NK-92 treated with Interleukin-12 subunit alpha and Interleukin-12 subunit beta, amount 100 ng/mL, for 24 hours (cell line): ENCODE data around the gene MAPK11.

ENCODE experiments used
- DNase-seq: peaks from one replicate; lab custom pipeline; 2025; lab: John Stamatoyannopoulos, UW

MAPK11 gene

DNA sequence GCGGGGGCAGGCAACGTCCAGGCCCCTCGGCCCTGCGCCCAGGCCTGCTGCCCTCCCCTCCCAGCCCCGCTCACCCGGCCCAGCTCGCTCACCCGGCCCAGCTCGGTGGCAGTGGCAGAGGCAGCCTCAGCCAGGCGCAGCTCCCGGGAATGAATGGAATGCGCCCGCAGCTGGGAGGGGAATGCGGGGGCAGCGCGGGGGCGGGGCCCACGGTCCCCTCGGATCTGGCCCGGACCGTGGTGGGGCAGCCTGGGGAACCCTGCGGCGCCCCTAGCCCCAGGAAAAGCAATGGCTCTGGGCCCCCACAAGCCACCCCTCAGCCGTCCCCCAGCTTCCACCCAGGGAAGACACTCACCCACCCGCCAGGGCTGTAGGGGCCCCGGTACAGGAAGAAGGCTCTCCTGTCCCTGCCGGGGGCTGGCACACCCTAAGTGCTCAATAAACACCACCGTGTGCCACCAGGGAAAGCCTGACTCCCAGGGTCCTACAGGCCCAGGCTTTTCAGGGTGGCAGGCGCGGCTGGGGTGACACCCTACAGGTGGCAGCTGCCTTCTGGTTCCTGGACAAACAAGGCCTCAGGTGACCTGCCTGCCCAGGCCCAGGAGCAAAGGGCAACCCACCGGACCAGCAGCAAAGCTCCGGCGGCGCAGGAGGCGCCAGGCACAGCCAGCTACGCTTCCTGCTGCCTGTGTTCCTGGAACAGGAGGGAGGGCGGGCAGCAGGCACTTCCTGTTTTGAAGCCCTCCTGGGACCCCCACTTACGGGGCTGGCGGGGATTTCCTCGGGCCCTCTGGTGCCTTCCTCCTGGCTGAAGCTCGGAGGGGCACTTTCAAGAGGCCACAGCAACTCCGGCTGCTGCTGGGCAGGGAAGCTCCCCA, 23.5 kb upstream of the MAPK11 start:
- DNase-seq = no peak

DNA sequence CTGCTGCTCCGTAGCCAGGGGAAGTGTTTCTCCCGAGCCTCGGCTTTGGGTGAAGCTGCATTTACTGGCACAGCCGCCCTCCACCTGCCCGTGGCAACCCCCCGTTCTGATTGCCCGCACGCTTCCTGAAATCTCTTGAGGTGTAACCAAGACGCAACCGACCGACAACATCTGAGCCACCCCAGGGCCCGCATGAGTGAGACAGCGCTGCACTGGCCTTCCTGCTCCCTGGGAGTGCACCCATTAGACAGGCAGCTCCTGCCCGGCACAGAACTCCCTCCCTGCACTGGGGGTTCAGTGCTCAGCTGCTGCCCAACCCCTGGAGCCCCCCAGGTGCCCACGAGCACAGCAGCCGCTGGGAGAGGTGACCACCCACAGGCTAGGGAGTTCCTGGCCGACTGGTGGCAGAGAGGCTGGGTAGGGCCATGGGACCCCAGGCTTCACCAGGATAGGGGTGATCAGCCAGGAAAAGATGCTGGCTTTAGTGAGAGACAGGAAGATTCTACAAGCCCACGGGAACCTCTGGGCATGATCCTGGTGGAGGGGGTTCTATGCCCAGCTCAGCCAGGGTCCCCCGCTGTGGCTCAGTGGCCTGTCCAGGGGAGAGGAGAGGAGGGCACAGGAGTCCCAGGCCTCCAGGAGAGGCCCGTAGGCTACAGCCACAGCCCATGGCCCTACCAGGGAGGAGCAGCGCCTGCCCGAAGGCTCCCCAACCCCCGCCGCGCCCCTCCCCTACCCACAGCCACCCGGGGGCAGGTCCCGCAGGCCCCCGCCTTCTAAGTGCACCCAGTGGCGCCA, 22.7 kb upstream of the MAPK11 start:
- no peak for DNase-seq

DNA sequence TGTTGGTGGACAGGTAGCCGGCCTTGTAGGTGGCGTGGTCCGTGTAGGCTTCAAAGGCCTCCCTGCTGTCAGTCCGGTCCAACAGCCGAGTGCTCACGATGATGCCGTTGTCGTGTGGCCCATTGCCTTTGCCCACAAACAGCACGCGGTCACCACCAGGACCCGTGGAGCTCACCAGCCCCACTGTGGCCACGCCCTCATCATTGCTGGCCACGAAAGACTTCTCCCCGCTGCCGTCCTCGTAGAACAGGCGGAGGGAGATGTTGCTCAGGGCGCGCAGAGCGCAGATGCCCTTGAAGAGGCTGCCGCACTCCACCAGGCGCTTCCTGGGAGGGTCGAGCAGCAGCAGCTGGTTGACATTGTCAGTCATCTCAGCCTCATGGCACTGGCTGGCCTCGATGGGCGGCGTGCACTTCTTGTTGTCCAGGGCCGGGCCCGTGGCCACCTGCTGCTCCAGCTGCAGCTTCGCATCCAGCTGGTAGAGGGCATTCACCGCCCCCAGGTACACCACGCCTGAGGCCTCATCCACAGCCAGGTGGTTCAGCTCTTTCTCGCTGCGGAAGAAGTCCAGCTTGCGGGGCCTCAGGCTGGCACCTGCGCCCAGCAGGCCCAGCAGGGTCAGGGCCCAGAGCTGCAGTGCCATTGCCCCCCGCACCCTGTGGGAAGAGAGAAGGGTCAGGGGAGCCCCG, 19.9 kb upstream of the MAPK11 start:
- DNase-seq = no peak

DNA sequence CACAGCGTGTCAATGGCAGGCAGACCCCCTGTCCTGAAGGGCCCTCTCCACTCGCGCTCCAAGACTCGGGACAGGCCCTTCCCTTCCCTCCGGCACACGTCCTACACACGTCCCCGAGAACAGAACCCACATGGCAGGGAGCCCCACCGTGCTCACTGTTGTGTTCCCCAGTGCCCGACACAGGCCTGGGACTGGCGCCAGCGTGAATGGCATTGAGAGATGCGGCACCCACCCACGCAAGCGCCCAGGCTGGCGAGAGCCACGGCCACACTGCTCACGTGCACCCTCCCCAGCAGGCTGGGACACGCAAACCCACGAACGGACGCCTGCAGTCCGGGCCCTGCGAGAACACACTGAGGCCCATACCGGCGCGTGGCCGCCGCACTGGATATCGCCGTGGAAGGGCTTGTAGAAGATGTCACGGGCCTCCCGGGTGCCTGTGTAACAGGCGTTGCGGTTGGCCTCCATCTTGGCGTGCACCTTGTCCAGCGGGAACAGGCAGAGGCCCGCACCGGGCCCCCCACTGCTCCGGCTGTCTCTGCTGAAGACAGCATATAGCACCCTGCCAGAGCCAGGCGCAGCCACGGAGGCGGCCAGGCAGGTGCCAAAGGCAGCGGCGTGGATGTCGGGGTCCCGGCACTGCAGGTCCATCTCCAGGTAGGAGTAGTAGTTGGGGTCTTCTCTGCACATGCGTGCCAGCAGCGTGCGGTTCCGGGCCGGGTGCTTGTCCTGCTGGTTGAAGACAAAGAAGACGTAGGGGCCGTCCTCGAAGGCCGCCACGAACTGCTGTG, 19.2 kb upstream of the MAPK11 start:
- no peak for DNase-seq

DNA sequence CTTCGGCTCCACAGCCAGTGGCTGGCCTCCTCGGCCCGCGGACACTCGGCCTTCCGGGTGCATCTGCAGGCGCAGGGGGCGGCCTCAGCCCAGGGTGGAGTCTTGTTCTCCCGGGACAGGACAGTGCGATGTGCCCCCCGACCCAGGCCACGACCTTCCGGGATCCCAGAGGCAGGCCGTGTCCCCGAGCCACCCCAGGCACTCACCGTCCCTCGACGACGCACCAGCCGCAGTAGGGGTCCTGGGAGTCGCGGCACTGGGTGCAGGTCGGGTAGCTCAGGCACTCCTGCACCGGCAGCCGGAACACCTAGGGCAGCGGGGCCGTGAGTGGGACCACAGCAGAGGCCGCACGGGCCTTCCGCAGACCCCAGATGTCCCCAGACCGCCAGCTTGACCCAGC, 17.6 kb upstream of the MAPK11 start:
- DNase-seq = no peak

DNA sequence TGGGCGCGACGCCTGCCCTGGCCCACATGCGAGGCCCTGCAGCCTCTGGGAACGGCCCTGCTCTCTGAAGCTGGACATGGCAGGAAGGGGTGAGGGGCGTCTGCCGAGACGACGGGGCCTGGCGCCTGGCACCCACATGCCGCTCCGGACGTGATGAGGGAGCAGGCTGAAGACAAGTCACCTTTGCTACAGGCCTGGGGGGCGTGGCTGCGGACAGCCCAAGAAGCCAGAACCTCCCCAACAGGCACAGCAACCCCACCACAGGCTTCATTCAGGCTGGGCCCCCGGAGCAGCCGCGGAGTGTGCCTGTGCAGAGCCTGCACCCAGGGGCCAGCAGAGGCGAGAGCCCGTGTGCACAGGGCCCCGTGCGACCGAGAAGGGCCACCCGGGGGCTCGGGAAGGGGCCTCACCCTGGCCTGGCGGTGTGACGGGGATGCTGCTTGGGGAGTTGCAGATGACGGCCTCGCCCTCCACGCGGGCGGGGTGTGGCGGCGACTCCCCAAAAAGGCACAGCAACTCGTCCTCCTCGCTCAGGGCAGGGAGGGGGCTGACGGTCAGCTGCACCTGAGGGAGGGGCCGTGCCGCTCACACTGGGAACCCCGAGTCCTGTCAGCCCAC, 16.6 kb upstream of the MAPK11 start:
- no peak for DNase-seq

DNA sequence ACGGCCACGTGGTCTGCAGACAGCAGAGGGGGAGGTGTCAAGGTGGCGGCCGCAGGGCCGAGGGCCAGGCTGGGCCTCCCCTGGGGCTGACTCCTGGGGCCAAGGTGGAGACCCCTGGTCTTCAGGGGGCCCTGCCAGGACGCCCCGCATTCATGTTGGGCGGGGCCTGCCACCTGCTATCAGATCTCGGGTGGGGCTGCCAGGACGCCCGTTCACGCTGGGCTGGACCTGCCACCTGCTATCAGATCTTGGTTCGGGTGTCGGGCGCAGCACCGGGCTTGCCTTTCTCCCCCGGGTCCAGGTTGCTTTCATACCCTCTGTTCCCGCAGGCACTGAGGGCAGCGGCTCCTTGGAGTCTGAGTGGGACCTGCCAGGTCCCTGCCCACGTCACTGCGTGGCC, 16.1 kb upstream of the MAPK11 start:
- no peak for DNase-seq

DNA sequence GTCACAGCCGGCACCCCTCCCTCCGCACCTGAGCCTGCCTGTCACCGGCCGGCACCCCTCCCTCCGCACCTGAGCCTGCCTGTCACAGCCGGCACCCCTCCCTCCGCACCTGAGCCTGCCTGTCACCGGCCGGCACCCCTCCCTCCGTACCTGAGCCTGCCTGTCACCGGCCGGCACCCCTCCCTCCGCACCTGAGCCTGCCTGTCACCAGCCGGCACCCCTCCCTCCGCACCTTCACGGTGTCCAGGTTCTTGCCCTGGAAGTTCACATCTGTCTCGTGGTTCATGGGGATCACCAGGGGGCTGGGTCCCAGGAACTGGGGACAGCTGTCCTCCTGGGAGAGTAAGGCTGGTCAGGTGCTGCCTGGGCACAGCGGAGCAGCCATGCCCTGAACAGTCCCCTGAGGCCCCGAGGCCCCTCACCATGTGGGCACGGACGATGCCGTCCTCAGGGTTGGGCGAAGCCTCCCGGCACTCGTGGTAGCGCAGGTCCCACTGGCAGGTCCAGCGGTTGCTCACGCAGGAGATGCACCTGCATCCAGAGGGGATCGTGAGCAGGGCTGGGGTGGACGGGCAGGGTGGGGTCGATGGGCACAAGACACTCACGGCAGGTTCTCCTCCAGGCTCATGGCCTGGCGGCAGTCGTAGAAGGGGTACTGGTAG, 15.5 kb upstream of the MAPK11 start:
- DNase-seq = no peak

DNA sequence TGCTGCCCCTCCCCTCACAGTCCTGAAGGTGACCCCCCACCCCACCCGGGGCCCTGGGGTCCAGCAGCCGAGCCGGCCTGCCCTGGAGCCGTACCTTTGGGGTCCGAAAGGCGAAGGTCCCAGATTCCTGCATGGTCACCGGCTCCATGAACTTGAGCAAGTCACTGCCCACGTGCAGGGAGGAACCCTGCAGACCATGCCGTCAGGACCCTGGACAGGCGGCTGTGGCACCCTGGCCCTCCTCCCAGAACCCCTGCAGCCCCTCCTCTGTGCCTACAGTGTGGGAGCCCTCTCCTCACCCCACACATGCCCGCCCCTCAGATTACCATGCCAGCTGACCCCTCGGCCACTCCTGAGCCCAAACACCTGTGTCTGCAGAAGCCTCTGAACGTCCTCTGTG, 14.3 kb upstream of the MAPK11 start:
- no peak for DNase-seq

DNA sequence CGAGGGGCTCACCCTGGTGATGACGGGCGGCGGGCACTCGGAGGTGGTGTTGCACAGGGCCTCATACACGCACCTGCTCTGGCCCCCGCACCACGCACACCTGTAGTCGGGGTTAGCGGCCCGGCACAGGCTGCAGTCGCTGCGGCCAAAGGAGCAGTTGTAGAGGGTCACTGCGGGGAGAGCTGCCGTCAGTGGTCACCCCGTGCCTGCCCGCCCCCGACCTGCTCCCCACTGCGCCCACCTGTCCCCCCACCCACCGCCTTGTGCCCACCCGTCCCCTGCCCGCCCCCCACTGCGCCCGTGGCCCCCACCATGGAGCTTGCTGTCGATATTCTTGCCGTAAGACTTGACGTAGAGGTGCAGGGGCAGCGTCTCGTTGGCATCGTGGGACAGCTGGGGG, 13.6 kb upstream of the MAPK11 start:
- no peak for DNase-seq

DNA sequence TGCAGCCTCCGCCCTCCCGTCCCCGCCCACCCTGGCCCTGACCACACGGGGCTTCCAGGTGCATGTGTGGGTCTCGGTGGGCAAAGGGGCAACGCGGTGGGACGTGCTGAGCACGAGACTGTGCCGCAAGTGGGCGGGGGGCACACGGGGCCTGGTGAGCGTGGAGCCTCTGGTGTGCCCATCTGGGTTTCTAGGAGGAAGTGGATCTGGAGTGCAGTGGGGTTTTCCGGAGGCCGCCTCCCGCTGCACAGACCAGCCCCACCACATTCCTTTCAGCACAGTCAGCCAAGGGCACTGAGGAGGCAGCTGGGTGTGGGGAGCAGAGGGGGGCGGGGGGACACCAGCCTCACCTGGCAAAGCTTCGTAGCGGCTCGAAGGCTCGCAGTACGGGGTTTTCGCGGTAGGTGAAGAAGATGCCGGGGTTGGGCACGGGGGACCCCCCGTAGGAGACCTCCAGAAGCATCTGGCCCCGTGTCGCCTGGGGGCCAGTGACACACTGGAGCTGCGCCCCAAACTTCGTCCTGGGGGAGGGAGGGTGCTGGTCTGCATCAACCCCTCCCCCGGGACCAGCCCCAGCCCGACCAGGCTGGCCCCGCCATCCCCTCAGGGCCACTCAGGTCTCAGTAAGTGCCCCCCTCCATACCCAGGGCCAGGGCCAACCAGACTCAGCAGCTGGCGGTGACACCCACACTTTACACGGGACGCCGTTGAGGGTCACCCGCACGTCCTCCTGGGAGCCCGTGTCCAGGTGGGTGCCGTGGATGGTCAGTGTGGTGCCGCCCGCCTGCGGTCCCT, 12.4 kb upstream of the MAPK11 start:
- no peak for DNase-seq

DNA sequence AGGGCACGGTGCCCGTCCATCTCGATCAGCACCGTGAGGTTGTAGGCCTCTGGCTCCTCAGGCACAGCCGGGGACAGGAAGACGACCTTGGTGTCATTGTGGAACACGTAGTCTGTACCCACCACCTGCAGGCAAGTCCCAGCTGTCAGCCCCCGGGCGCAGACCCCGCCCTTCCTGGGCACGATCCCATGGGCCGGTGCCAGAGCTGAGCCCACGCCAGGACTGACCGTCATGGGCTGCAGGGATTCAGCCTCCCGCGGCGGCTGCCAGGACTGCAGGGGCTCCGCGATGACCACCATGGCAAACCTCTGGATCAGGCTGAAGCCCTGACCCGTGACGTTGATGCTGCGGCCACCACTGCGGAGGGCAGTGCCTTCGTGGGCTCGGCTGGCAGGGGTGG, 11.8 kb upstream of the MAPK11 start:
- DNase-seq = no peak

DNA sequence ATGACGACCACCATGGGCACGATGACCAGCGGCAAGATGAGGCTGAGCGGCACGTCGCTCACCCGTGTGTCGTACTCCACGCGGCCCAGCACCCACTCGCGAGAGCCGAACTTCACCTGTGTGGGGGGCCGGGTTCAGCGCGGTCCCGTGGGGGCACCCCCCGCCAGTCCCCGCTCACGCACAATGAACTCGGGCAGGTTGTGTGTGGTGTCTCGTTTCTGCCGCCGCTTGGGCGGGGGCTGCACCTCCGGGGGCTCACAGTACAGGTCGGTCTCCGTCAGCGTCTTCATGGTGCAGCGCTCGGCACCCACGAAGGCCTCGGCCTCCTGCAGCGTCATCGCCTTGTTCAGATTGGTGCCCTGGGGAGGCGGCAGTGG, 11.2 kb upstream of the MAPK11 start:
- no peak for DNase-seq

DNA sequence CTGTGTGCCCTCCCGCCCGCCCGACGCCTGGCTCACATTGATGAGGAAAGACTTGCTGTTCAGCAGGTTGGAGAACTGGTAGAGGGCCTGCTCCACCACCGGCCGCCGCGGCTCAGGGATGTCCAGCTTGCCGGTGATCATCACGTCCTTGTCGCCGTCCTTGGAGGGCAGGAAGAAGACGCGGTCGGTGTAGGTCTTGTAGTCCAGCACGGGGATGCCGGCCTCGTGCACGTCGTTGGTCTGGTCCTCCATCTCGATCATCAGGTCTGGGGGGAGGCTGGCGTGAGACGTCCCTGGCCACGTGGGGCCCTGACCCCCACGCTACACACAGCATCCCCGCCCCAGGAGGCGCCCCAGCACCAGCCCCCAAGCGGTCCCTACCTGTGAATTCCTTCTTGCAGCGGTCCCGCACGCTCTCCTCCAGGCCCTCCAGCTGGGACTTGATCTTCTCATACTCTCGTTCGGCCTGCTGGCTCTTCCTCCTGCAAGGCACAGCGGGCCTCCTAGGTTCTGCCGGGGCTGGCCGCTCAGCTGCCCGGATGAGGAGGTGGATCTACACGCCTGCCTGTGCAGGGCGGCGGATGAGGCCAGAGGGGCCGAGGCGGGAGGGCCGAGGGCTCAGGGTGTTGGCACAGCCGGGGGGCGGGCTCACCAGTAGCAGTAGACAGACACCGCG, 10.7 kb upstream of the MAPK11 start:
- DNase-seq = no peak

DNA sequence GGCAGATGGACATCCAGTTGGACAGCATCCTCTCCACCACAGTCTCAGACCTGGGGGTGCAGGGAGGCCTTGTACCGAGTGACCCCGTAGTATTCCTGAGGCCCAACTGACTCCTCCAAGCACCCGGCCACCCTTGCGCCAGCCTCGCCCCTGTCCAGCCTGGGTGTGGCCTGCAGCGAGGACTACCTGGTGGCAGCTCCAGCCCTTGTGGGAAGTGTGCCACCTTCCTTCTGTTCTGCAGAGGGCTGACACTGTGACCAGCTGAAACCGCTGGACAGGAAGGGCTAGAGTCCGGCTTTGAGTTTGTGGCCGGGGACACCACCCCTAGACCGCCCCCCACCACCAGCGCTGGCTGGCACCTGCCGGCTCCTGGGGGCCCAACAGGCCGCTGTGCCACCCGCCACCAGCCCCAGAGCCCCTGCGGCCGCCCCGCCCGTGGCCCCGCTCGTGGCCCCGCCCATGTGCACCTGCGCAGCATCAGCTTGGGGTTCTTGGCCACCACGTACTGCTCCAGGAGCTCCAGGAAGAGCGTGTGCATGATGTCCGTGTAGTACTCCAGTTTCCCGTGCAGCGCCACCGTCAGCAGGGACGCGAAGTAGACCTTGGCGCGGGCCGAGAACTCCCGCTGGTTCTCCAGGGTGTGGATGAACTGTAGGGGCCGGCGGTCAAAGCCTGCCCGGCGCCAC, 10.0 kb upstream of the MAPK11 start:
- no peak for DNase-seq

DNA sequence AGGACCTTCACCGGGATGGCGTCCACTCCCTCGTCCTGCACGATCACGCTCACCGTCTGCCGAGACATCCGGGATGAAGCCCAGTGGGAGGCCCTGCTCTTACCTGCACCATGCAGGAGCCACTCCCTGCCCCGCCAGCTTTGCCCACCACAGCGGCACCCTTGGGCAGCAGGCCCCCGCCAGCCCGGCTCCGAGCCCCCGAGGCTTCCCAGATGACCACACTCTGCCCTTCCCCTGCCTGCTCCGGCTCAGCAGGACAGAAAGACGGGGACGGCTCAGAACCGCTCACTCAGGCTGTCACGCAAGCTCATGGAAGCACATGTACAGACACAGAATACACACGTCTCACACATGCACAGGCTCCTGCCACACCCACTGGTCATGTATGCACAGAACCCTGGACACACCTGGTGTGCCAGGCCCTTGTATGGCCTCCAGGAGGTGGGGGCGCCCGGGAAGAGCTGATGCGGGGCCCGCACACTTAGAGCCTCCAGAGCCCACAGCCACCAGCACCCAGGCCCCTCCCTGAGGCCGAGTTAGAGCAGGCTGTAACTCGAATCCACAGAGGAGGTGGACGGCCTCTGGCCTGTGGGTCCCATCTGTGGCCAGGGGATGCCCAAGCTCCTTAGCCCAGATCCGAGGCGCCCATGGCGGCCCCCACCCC, 8.9 kb upstream of the MAPK11 start:
- no peak for DNase-seq

DNA sequence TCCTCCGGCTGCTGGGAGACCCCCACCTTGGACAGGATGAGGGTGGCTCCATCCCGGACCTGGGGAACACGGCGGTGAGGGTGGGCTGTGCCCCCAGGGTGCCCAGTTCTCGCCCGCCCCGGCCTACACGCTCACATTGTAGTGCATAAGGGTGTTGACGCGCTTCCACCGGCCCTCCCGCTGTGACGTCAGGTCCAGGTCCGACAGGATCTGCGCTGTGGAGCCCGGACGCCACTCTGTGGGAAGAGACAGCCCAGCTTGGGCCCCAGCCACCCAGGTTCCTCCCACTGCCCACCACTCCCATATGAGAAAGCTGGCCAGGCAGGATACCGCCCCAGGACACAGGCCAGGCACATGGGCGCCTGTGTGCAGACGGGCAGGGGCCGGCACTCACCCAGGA, 8.3 kb upstream of the MAPK11 start:
- DNase-seq = no peak

DNA sequence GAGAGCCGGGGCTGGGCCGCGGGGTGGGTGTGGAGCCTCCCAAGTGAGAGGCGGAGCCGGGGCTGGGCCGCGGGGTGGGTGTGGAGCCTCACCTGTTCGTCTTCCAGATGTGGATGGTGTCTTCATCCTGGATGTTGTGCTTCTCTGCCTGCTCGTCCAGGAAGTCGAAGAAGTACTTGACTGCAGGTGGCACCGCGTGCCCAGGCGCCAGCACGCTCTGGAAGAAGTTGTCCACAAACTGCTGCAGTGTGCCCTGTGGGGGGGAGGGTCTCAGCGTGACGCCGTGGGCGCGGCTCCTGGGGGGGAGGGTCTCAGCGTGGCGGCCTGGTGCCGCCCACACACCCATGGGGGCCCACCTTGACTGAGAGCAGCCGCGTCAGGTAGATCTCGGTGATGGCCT, 7.6 kb upstream of the MAPK11 start:
- no peak for DNase-seq

DNA sequence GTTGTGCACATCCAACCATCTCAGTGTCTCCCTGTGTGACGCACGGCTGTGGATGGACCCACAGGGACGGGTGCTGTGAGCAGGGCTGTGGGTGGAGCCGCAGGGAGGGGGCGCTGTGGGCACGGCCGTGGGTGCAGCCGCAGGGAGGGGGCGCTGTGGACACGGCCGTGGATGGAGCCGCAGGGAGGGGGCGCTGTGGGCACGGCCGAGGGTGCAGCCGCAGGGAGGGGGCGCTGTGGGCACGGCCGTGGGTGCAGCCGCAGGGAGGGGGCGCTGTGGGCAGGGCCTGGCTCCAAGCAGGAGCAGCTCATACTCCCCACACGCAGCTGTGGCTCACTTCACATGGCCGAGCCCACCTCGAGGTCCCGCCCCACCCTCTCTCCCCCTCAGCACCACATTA, 6.0 kb upstream of the MAPK11 start:
- DNase-seq = no peak
